ENCODE data around the gene PRRC1. TPM values are rescaled to one million over a fixed set of nuclear protein-coding genes. Genes with fewer than 3 reads are reported as not detected.
"Not testable (repeated sequence)": the region's sequence is repeated elsewhere in the genome, so short reads cannot be mapped to it uniquely, and the experiment has no call there.

PRRC1 gene
- total and polyA plus RNA-seq, 9 donors: 38.2 to 65.8 (median 52.8) TPM

- Histone ChIP-seq H3K4me1 (ENCODE audit: control insufficient read depth, insufficient read depth, low read length) (no peaks in the 10 kb centered on the region), H3K9me3 (replicated peaks; ENCODE audit: control insufficient read depth, low read depth, low read length) (no peaks in the 10 kb centered on the region), H3K36me3 (ENCODE audit: control insufficient read depth, insufficient read depth, low read length) (peaks cover 27% of the 10 kb centered on the region), H3K27ac (ENCODE audit: low read length) (no peak overlapping the region), H3K4me3 (ENCODE audit: low read length) (no peak overlapping the region), H3K27me3 (ENCODE audit: control insufficient read depth, insufficient read depth, low read length) (no peaks in the 10 kb centered on the region)
- DNase-seq: no peak
- no CpG with 5 or more reads among the region's 5 CpGs for WGBS (ENCODE audit: insufficient coverage)
Observed at GRCh38 chr5:127529904-127530682, 12.7 kb downstream of the PRRC1 start.

DNA sequence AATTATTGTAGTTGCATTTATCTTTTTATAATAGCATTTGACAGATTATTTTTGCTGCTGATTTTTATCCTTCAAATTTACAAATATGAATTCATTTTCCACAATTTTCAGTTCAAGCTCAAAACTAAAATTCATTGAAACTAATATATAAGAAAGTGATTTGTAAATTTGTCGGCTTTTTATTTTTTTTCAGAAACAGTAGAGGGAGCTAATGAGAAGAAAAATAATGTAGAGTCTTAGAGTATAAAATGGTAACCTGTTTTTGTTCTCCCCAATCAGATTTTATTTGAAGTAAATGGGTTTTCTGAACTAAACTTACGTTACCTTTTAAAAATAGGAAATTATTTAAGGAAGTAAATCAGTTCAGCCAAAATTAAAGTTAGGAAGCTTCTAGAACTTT, 19.2 kb downstream of the PRRC1 start:
- no peak for DNase-seq
- Histone ChIP-seq H3K36me3 (ENCODE audit: control insufficient read depth, insufficient read depth, low read length) (peaks cover 28% of the 10 kb centered on the region), H3K4me1 (ENCODE audit: control insufficient read depth, insufficient read depth, low read length) (no peaks in the 10 kb centered on the region), H3K4me3 (ENCODE audit: low read length) (no peak overlapping the region), H3K9me3 (replicated peaks; ENCODE audit: control insufficient read depth, low read depth, low read length) (peaks cover 4% of the 10 kb centered on the region), H3K27ac (ENCODE audit: low read length) (no peak overlapping the region), H3K27me3 (ENCODE audit: control insufficient read depth, insufficient read depth, low read length) (no peaks in the 10 kb centered on the region)
- no CpG with 5 or more reads among the region's 2 CpGs for WGBS (ENCODE audit: insufficient coverage)

- no CpG with 5 or more reads among the region's 3 CpGs for WGBS (ENCODE audit: insufficient coverage)
- not testable (repeated sequence) for H3K9me3 ChIP-seq (replicated peaks; ENCODE audit: control insufficient read depth, low read depth, low read length); H3K4me1 ChIP-seq (ENCODE audit: control insufficient read depth, insufficient read depth, low read length); H3K27me3 ChIP-seq (ENCODE audit: control insufficient read depth, insufficient read depth, low read length); H3K4me3 ChIP-seq (ENCODE audit: low read length); DNase-seq; H3K27ac ChIP-seq (ENCODE audit: low read length)
- peaks cover 13% of the 10 kb centered on the region for H3K36me3 ChIP-seq (ENCODE audit: control insufficient read depth, insufficient read depth, low read length)
Observed at GRCh38 chr5:127540553-127540952, 23.1 kb downstream of the PRRC1 start.

- H3K9me3 ChIP-seq (replicated peaks; ENCODE audit: control insufficient read depth, low read depth, low read length); H3K27ac ChIP-seq (ENCODE audit: low read length); H3K4me3 ChIP-seq (ENCODE audit: low read length); H3K4me1 ChIP-seq (ENCODE audit: control insufficient read depth, insufficient read depth, low read length); DNase-seq; H3K27me3 ChIP-seq (ENCODE audit: control insufficient read depth, insufficient read depth, low read length); H3K36me3 ChIP-seq (ENCODE audit: control insufficient read depth, insufficient read depth, low read length): not testable (repeated sequence)
- WGBS (ENCODE audit: insufficient coverage): no CpG with 5 or more reads among the region's 1 CpG
Observed at GRCh38 chr5:127545249-127545648, 27.8 kb downstream of the PRRC1 start.

- no CpG with 5 or more reads among the region's 2 CpGs for WGBS (ENCODE audit: insufficient coverage)
- no peak overlapping the region for H3K4me3 ChIP-seq (ENCODE audit: low read length)
- H3K27me3 ChIP-seq (ENCODE audit: control insufficient read depth, insufficient read depth, low read length): no peaks in the 10 kb centered on the region
- H3K27ac ChIP-seq (ENCODE audit: low read length): no peak overlapping the region
- H3K4me1 ChIP-seq (ENCODE audit: control insufficient read depth, insufficient read depth, low read length): no peaks in the 10 kb centered on the region
- no peak for DNase-seq
- H3K36me3 ChIP-seq (ENCODE audit: control insufficient read depth, insufficient read depth, low read length): peaks cover 16% of the 10 kb centered on the region
- no peaks in the 10 kb centered on the region for H3K9me3 ChIP-seq (replicated peaks; ENCODE audit: control insufficient read depth, low read depth, low read length)
Observed at GRCh38 chr5:127549551-127549950, 32.1 kb downstream of the PRRC1 start.

GRCh38 chr5:127550652-127551409, 33.4 kb downstream of the PRRC1 start:
- DNase-seq: no peak
- peaks cover 16% of the 10 kb centered on the region for H3K36me3 ChIP-seq (ENCODE audit: control insufficient read depth, insufficient read depth, low read length)
- H3K27me3 ChIP-seq (ENCODE audit: control insufficient read depth, insufficient read depth, low read length): no peaks in the 10 kb centered on the region
- H3K9me3 ChIP-seq (replicated peaks; ENCODE audit: control insufficient read depth, low read depth, low read length): no peaks in the 10 kb centered on the region
- no peak overlapping the region for H3K4me3 ChIP-seq (ENCODE audit: low read length)
- no peak overlapping the region for H3K27ac ChIP-seq (ENCODE audit: low read length)
- no peaks in the 10 kb centered on the region for H3K4me1 ChIP-seq (ENCODE audit: control insufficient read depth, insufficient read depth, low read length)
- WGBS (ENCODE audit: insufficient coverage): 94% methylated on average over 3 of the region's 5 CpGs

- H3K27me3 ChIP-seq (ENCODE audit: control insufficient read depth, insufficient read depth, low read length): no peaks in the 10 kb centered on the region
Observed at GRCh38 chr5:127551410-127552041, 34.1 kb downstream of the PRRC1 start.

DNA sequence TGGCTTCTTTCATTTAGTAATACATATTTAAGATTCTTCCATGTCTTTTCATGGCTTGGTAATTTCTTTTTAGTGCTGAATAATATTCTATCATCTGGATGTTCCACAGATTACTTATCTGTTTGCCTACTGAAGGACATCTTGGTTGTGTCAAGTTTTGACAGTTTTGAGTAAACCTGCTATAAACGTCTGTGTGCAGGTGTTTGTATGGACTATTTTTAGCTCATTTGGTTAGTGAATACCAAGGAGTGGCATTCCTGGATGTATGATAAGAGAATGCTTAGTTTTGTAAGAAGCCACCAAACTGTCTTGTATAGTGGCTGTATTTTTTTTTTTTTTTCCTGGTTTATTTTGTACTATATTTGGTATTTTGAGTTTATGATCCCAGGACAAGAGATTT, 38.4 kb downstream of the PRRC1 start:
- WGBS (ENCODE audit: insufficient coverage): no CpG with 5 or more reads among the region's 1 CpG
- Histone ChIP-seq H3K4me3 (ENCODE audit: low read length) (no peak overlapping the region), H3K27me3 (ENCODE audit: control insufficient read depth, insufficient read depth, low read length) (no peaks in the 10 kb centered on the region), H3K36me3 (ENCODE audit: control insufficient read depth, insufficient read depth, low read length) (peaks cover 11% of the 10 kb centered on the region), H3K9me3 (replicated peaks; ENCODE audit: control insufficient read depth, low read depth, low read length) (no peaks in the 10 kb centered on the region), H3K4me1 (ENCODE audit: control insufficient read depth, insufficient read depth, low read length) (no peaks in the 10 kb centered on the region), H3K27ac (ENCODE audit: low read length) (no peak overlapping the region)
- DNase-seq: no peak

More at GRCh38 chr5:127551410-127552041, 34.1 kb downstream of the PRRC1 start:
- H3K36me3 ChIP-seq (ENCODE audit: control insufficient read depth, insufficient read depth, low read length): peaks cover 13% of the 10 kb centered on the region
- H3K27ac ChIP-seq (ENCODE audit: low read length): no peak overlapping the region
- DNase-seq: no peak
- no peaks in the 10 kb centered on the region for H3K4me1 ChIP-seq (ENCODE audit: control insufficient read depth, insufficient read depth, low read length)
- 91% methylated on average over 6 of the region's 9 CpGs for WGBS (ENCODE audit: insufficient coverage)
- no peaks in the 10 kb centered on the region for H3K9me3 ChIP-seq (replicated peaks; ENCODE audit: control insufficient read depth, low read depth, low read length)
- H3K4me3 ChIP-seq (ENCODE audit: low read length): no peak overlapping the region

DNA sequence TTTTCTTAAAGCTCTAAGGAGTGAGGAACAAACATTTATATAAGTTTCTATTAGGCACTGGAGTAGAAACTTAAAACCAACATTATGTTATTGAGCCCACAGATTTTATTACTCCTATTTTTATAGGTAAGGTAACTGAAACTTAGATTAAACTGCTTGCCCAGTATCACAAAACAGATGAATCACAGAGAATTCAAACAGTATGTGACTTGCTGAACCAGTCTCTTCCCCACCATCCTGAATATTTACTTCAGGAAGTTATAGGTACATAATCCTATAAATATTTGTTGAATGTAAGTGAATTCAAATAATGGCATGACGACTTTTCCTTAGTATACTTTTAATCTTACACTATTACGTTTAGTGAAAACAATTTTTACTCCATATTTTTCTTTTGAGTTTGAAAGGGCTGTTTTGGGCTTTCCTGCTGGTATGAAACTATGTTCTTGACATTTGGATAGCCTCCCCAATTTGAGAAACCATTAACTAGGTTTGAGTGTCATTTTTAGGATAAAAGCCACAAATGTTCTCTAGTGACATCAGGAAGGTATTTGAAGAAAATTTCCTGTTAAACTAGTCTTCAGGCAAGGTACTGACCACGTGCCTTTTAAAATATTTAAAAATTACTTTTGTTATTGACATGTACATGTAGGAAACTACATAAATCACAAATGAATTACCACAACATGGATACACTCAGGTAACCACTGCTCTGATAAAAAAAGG, 39.3 kb downstream of the PRRC1 start:
- no CpG with 5 or more reads among the region's 3 CpGs for WGBS (ENCODE audit: insufficient coverage)

DNA sequence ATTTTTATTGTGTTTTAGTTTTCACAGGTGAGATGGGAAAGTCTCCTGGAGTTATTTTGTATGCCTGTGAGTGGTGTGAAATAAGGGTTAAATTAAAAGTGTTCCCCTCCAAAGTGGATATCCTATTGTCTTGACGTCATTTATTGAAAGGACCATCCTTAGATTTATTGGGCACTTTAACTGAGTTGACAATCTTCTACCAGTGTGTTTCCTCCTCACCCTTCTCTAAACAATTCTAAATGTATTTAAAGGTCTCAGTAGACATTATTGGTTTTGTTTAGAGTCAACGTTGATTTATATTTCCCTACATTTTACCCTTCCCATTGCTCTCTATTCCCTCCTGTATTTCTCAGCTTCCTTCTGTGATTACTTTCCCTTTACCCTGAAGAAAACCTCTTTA, 40.8 kb downstream of the PRRC1 start:
- no CpG with 5 or more reads among the region's 2 CpGs for WGBS (ENCODE audit: insufficient coverage)
- H3K27me3 ChIP-seq (ENCODE audit: control insufficient read depth, insufficient read depth, low read length): no peaks in the 10 kb centered on the region
- no peaks in the 10 kb centered on the region for H3K9me3 ChIP-seq (replicated peaks; ENCODE audit: control insufficient read depth, low read depth, low read length)
- no peak overlapping the region for H3K27ac ChIP-seq (ENCODE audit: low read length)
- peaks cover 5% of the 10 kb centered on the region for H3K4me1 ChIP-seq (ENCODE audit: control insufficient read depth, insufficient read depth, low read length)
- H3K36me3 ChIP-seq (ENCODE audit: control insufficient read depth, insufficient read depth, low read length): peaks cover 6% of the 10 kb centered on the region
- no peak overlapping the region for H3K4me3 ChIP-seq (ENCODE audit: low read length)
- DNase-seq: no peak

More for the DNA sequence above, 39.3 kb downstream of the PRRC1 start:
- no peak overlapping the region for H3K4me3 ChIP-seq (ENCODE audit: low read length)
- H3K4me1 ChIP-seq (ENCODE audit: control insufficient read depth, insufficient read depth, low read length): no peaks in the 10 kb centered on the region
- H3K27me3 ChIP-seq (ENCODE audit: control insufficient read depth, insufficient read depth, low read length): no peaks in the 10 kb centered on the region
- peaks cover 8% of the 10 kb centered on the region for H3K36me3 ChIP-seq (ENCODE audit: control insufficient read depth, insufficient read depth, low read length)
- no peak overlapping the region for H3K27ac ChIP-seq (ENCODE audit: low read length)
- no peaks in the 10 kb centered on the region for H3K9me3 ChIP-seq (replicated peaks; ENCODE audit: control insufficient read depth, low read depth, low read length)
- no peak for DNase-seq

All from muscle of leg (tissue), 11 donors.